Activated T-cell treated with anti-CD3 and anti-CD28 coated beads for 4 hours (primary cell): ENCODE data around the gene DENND5A.
"Not testable (repeated sequence)": the region's sequence is repeated elsewhere in the genome, so short reads cannot be mapped to it uniquely, and the experiment has no call there.

Experiments
- DNase-seq: peaks from one replicate; pipeline ENCODE4 v3.0.0-alpha.2; 2020

The DENND5A gene

DNA sequence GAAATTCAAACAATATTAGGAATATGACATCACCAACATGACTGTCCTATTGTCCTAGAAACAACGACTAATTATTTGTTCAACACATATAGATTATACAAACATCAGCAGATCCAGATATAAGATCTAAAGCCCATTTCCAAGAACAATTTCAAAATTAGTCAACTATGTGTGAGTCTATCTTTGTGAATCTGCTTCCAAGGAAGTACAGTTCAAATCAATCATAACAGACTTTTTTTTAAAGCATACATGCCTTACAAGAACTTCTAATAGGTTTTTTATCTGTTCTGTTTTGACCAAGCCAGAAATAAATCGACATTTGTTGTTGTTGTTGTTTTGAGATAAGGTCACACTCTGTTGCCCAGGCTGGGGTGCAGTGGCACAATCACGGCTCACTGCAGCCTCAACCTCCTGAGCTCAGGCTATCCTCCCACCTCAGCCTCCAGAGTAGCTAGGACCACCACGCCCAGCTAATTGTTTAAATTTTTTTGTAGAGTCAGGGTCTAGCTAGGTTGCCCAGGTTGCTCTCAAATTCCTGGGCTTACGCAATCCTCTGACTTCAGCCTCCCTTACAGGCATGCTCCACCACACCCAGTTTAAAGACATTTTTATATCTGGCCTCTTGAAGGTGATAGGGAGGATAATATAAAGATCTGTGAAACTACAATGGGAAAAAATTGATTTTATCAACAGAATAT is 54.8 kb downstream of the DENND5A start:
- no peak for DNase-seq

DNA sequence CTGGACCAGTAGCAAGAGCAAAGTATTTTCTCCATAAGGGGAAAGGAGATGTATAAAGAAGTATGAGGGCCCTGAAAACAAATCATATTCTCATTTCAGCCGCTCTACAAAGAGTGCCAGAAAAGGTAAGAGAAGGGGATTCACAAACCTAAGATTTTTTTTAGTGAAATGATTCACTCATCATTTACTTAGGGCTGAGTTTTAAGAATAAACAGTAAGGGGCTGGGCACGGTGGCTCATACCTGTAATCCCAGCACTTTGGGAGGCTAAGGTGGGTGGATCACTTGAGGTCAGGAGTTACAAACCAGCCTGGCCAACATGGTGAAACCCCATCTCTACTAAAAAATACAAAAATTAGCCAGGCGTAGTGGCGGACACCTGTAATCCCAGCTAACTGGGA is 55.5 kb downstream of the DENND5A start:
- DNase-seq = not testable (repeated sequence)

DNA sequence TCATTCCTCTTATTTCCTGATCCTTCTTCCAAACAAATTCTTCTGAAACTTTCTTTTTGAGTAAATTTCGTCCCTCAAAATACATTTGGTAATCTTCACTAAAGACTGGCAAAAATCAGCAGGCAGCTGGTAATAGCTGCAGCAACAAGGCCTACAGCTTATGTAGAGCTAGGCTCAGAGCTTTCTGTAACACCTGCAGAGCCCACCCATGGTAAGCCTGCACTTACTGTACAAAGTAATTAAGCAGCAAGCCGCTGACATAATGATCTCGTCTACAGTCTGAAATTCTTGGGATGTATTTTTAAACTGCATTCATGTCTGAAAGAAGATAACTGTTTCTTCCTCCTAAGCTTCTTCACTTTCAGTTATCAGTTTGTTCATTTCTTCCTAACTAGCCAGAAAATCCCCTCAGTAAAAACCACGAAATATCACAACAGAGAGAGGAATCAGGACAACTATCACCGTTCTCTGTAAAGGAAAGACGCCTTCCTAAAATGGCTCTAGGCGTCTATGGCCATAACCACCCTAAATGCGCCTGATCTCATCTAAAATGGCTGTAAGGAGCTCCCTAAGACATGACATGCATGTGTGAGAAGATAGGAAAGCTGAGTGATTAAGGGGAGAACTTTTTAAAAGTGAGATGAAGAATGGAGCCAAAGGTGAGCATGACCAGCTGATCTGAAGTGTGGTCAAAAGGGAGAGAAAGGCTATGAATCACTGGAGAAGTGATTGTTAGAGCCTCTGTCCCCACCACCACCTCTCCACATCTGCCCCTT is 56.2 kb downstream of the DENND5A start:
- DNase-seq = no peak

DNA sequence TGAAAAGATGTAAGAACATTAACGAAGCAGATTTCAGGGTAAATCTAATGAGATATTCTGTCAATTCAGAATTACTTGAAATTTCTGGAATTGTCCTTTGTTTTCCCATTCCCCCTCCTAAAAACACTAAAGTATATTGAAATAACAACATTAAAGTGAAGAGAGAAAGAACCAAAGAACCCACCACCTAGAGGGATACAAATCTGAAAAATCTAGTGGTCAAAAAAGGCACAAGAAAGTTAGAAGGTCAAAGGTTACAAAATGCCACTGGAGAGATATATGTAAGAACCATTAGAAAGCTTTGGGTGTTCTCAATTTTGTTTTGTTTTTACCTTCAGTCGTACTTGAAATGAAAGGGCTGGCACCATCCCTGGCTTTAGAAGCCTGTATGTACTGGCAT is 57.9 kb downstream of the DENND5A start:
- no peak for DNase-seq

DNA sequence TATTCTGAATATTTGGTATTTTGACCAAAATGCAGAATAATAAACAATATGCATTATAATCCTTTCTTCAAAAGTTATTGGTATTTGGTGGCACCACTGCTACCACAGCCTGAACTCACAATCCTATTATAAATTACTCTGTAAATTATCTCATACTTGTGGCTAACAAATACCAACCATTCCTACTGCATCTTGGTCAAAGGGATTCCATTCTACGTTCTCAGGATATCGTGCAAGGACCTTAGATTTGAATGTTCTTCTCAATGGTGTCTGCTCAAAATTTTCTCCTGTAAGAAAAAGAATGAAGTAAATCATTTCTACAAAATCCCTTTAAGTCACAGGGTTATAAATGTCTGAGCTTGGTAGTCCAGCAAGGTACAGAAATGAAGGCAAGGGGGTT is 58.7 kb downstream of the DENND5A start:
- DNase-seq = no peak

DNA sequence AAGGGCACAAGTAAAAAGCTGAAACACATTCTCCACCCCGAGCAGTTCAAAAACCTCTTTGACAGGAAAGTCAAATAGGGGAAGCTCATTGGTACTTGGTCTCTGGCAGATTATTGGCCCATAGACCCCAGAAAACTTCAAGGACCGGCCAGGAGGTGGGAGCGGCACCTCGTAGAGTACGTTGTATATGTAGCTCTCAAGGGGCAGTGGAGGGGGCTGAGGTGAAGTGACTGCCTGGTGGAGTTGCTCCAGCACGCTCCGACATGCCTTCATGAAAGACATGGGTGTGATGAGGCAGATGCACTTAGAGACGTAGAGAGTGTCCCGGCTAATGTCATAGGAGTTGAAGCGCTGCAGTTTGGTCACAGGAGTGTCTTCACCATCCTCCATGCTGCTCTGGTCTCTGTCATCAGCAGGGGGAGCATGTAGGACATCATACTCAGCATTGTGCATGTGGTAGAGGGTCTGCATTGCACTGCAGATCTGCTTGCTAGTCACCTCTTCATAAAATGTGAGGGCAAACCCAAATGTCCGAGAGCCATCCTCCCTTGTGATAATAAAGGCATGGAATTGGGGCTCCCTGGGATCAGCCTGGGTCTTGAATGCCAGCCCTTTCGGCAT is 61.3 kb downstream of the DENND5A start:
- no peak for DNase-seq

DNA sequence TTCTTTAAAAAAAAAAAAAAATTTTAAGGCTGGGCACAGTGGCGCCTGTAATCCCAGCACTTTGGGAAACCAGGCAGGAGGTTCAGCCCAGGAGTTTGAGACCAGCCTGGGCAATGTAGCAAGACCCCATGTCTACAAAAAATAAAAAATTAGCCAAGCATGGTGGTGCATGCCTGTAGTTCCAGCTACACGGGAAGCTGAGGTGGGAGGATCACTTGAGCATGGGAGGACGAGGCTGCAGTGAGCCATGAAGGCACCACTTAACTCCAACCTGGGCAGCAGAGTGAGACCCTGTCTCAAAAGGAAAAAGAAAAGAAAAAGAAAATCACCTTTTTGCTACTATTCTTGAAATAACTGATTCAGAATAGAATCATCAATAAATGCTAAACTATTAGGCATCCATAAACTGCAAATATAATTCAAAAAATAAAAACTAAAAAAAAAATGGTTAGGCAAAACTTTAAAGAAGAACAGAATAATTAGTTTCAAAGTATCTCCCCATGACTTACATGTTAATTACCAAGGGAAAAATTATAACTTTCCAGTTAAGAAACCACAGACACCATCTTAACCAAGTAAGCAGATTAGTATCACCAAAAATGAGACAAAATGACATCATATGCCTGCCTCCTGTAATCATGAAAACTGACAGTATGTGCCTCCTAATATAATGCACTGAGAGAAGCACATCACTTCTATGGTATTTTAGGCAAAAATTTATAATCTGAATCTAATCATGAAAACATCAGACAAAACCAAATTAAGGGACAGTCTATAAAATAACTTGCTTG is 63.6 kb downstream of the DENND5A start:
- DNase-seq = no peak

DNA sequence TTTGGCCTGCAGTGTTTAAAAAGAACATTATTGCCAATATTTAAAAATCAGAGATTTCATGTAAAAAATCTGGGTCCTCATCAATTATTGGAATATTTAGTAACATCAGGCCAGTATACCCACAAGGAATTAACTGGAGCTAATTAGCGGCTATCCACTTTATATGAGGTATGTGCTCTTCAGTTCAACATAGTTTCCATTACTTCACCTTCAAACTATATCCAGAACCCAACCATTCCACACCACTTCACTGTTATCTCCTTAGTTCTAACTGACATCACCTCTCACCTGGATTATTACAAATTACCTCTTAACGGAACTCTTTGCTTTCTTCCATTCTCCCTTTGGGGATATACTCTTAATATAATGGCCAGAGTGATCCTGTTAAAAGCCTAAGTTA is 64.7 kb downstream of the DENND5A start:
- DNase-seq = no peak

DNA sequence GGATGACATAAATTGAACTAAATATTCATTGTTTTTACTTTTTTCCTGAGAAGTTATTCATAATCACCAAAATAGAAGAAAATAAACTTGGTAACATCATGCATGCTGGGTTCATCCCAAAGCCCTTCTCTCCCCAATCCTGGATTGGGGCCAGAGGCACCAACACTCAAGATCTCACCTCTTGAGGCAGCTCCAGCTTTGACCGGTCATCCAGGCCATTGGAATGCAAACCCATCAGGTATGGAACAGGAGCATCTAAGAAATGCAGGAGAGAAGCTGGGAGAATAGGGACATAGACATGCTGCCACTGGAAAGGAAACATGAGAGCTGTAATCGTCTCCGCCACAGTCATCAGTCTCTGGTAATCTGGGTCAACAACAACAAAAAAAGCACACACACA is 71.8 kb downstream of the DENND5A start:
- DNase-seq = no peak

DNA sequence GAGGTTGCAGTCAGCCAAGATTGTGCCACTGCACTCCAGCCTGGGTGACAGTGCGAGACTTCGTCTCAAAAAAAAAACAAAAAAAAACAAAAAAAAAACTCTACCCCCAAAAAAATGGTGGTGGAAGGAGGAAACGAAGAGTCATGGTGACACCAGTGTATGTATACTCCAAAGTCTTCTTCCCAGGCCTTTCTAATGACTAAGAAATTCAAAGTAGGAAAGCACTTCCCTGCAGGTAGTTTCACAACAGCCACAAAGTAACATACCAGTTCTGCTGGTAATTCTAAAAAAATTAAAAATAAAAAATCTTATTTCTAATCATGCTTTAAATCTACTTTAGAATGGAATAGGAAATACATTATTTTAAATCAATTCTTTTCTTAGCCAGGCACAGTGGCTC is 72.6 kb downstream of the DENND5A start:
- no peak for DNase-seq

DNA sequence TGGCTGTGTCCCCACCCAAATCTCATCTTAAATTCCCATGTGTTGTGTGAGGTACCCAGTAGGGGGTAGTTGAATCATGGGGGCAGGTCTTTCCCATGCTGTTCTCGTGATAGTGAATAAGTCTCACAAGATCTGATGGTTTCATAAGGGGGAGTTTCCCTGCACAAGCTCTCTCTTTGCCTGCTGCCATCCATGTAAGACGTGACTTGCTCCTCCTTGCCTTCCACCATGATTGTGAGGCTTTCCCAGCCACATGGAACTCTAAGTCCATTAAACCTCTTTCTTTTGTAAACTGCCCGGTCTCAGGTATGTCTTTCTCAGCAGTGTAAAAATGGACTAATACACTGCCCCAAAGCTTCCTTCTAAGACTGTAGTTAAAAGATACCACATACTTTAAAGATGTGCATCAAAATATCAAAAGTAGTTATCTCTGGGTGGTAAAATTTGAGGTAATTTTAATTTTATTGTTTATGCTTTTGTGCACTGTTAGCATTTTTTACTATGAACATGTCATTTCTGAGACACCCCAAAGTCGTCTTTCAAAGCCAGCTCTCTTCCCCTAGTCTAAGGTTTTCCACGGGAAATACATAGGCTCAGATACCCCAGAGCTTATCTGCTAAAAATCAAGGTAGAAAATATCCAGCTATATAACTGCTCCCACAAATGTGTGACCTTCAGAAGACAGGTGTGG is 74.7 kb downstream of the DENND5A start:
- DNase-seq = not testable (repeated sequence)

DNA sequence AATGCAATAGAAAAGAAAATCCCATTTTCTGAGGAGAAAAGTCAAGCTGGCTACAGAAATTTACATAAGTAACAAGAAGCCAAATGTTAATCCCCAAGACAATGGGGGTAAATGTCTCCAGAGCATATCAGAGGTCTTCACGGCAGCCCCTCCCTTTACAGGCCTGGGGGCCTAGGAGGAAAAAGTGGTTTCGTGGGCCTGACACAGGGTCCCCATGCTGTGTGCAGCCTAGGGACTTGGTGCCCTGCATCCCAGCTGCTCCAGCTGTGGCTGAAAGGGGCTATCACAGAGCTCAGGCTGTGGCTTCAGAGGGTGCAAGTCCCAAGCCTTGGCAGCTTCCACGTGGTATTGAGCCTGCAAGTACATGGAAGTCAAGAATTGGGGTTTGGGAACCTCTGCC is 76.3 kb downstream of the DENND5A start:
- DNase-seq = not testable (repeated sequence)

DNA sequence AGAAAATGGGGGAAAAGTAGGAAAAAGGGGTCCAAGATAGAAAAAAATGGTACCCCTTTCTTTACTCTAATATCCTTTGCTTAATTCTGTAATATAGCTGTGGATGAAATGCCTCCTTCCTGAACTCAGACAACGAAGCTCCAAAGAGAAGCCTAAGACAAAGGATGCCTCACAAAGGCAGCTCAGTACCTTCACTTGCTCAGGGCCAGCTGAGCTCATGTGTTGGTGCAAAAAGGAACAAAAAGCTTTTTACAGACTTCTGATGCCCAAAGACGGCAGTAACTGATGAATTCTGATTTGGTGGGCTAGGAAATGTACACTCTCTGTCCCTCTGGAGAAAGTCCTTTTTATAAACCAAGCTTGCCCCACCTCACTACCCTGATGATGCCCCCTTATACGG is 77.5 kb downstream of the DENND5A start:
- no peak for DNase-seq

DNA sequence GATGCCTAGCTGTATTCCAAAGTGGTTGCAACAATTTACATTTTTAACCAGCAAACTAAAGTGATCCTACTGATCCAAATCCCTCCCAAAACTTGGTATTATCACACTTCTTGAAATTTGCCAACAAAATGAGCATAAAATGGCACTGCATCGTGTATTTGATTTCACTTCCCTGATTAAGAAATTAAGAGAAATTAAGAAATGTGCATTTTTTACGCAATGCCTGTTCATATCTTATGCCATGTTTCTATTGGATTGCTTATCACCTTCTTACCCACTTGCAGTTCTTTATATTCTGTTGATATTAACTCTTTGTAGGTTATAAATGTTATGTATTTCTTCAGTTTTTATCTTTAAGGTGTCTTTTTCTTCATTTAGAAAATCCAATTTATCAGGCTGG is 80.6 kb downstream of the DENND5A start:
- DNase-seq = no peak

DNA sequence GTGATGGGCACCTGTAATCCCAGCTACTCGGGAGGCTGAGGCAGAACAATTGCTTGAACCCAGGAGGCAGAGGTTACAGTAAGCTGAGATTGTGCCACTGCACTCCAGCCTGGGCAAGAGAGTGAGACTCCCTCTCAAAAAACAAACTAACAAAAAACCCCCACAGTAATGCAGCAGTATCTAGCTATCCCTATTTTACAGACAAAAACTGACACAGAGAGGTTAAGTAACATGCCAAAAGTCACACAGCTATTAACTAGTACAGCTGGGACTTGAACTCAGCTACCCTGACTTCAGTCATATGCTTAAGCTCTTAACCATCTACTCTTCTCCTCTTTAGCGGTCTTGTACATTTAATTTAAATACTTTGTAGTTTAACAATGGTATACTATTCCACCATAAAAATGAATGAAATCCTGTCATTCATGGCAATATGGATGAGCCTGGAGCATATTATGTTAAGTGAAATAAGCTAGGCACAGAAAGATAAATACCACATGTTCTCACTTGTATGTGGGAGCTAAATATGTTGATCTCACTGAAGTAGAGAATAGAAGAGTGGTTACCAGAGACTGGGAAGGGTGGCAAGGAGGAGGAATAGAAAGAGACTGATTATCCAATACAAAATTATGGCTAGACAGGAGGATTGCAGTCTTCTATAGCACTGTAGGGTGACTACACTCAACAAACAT is 82.8 kb downstream of the DENND5A start:
- DNase-seq = no peak

DNA sequence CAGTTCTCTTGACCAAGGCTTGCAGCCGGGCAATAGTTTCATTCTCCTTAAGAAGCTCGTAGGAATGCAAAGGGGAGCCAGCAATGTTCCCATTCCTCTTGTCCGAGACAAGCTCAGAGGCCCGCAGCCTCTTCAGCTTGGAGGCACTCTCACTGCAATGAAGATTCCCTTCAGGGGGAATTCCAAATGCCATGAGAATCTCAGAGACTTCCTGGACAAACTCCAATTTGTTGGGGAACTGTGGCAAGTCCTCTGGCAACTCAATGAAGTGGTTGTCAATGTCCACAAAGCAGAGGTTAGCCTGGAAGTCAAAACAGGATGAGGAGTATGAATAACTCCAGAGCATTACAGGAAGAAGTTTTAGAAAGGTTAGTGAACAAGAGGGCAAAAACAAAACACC is 84.4 kb downstream of the DENND5A start:
- DNase-seq = no peak

DNA sequence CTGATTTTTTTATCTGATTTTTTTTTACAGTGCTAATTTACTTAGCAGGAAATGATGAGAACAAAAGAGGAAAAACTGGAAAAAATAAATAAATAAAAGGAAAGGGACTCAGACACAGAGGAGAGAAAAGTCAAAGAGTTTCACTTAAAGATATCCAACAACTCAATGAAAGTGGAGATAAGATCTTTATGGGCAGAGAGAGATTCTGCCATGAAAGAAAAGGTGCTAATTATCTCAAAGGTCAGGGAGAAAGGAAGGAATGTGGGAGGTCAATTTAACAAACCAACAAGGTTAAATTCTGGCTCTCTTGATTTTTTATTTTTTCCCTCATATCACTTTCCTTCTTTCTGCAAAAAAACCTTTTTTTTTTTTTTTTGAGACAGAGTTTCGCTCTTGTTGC is 86.0 kb downstream of the DENND5A start:
- DNase-seq = no peak

DNA sequence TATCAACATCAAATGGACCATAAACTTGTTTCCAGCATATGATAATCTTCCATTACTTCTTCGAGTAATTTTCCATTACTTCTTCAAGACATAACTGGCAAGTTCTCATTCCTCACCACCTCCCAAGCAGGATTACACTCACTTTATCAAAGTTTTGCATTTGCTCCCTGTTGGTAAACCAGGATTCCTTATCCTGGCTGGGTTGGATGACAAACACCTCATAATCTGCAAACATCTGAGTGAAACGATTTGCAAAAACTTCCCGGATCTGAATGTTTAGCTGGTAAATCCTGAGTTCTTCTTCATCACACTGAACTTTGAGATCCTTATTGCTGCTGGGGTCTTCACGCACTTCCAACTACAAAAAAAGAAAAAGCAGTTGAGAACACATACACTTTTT is 86.4 kb downstream of the DENND5A start:
- DNase-seq = no peak

DNA sequence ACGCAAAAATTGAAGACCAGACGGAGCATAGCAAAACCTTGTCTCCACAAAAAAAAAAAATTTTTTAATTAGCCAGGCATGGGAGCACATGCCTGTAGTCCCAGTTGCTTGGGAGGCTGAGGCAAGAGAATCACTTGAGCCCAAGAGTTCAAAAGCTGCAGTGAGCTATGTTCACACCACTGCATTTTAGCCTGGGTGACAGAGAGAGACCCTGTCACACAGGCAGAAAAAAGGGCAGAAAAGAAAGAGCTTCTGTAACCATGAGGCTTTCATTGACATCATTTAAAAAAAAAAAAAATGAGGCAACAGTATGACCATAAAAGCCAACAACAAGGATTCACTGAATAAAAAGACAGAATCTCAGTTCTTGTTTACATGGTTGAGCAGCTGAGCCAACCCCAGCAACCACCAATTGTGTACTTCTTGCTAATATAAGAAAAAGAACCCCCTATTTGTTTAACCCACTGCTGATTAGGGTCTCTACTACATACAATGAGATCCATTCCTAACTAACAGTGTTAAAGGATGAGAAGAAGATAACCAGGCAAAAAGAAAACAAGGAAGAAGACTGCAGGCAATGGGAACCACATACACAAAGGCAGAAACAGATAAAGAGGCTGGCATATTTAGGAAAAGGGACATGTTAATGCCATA is 87.6 kb downstream of the DENND5A start:
- DNase-seq = no peak

DNA sequence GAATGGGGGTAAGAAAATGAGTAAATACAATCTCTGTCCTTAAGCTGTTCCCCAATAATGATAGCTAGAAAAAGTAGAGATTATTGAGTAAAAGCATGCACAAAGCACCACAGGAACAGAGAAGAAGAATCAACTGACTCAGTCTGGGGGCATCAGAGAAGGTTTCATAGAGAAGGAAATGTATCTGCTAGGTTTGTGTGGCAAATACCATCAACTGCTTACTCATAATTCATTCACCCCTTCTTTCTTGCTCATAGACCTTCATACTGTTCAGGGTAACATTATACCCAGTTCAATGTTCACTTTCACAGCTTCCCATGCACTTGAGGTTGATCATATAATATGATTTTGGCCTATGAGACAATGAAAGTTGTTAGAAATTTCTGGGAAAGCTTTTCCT is 88.6 kb downstream of the DENND5A start:
- no peak for DNase-seq

DNA sequence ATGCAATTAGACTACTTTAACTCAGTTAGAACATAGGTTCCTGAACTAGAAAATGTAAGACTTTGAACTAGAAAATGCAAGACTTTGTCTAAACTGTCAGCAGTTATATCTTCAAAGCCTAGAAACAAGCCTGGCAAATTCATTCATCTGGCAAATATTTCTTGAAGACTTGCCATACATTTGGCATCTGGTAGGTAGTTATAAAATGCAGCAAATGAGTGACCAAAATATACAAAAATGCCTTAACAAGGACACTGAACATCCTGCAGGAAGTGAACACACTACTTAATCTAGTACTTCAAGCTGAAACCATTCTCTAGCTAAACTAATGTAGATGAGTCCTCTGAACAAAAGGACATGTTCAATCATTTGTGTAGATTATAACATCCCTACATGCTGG is 89.0 kb downstream of the DENND5A start:
- DNase-seq = no peak

DNA sequence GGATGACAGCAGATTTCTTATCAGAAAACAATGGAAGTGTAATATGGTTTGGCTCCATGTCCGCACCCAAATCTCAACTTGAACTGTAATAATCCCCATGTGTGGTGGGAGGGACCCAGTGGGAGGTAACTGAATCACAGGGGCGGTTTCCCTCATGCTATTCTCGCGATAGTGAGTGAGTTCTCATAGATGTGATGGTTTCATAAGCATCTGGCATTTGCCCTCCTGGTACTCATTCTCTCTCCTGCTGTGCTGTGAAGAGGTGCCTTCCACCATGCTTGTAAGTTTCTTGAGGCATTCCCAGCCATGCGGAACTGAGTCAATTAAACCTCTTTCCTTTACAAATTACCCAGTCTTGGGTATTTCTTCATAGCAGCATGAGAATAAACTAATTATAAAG is 92.8 kb downstream of the DENND5A start:
- no peak for DNase-seq
